Stimulated activated effector memory CD8-positive, alpha-beta T cell treated with anti-CD3 and anti-CD28 coated beads, Interleukin-12 subunit alpha, Interleukin-12 subunit beta, amount 100 ng/mL, for 72 hours (primary cell): ENCODE data around the gene PCDH15.

Experiments
- ATAC-seq: fragments of 150-1000 bp; cut with Tn5 transposase; 2 replicates; pipeline ENCODE4 v1.10.0; 2021
- DNase-seq, 2 donors: peaks; one replicate each; pipeline ENCODE4 v3.0.0; 2021 to 2022; ENCODE audit warnings: low spot score in 2 of 2
- H3K27ac Mint-ChIP-seq: one replicate; pipeline ENCODE4 v1.8.0; 2022; ENCODE audit warnings: mild to moderate bottlenecking, mixed read lengths
- H3K36me3 Mint-ChIP-seq: one replicate; pipeline ENCODE4 v1.8.0; 2022; ENCODE audit warnings: mild to moderate bottlenecking, mixed read lengths
- H3K4me1 Mint-ChIP-seq: one replicate; pipeline ENCODE4 v1.8.0; 2022; ENCODE audit warnings: mixed read lengths
- H3K4me3 Mint-ChIP-seq: one replicate; pipeline ENCODE4 v1.8.0; 2022; ENCODE audit warnings: mild to moderate bottlenecking, mixed read lengths
- H3K9me3 Mint-ChIP-seq: one replicate; pipeline ENCODE4 v1.8.0; 2022; ENCODE audit warnings: mixed read lengths

Gene PCDH15

DNA sequence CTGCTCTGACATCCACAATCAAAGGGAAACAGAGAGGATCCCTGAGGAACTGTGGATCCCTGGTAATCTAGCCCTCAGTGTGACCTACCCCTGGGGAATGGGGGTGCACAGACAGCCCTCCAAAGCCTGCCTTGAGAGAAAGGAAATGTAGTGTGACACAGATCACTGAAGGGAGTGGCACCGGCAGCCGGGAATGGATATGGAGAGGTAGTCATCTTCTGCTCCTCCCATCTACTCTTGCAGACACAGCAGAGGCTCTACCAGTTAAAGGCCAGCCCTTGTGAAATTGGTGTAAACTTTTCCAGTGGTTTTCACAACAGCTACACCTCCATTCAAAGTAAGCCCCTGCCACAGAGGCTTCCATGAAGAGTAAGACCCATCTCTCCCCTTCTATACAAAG is 144.4 kb downstream of the PCDH15 start:
- H3K4me3 Mint-ChIP-seq: no peak overlapping the region
- H3K4me1 Mint-ChIP-seq: no peaks in the 10 kb centered on the region
- ATAC-seq (no peak), DNase-seq (no peak)
- peaks cover 14% of the 10 kb centered on the region for H3K9me3 Mint-ChIP-seq
- no peak overlapping the region for H3K27ac Mint-ChIP-seq
- H3K36me3 Mint-ChIP-seq: no peaks in the 10 kb centered on the region

DNA sequence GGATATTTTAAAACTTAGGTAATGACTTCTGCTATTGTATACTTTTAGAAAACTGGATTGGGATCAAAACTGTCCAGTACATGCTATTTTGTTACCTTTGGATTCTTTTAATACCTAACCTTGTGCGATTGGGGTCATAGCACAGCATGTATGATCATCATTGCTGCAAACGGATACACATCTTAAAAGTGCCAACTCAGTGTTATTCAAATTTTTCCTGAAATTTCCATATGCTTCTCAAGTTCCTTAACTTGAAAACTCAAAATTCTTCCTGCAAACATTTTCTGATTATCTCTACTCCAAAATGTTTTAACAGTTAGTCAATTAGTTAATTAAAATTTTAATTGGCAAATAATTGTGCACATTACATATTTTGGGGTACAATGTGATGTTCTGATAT is 147.5 kb downstream of the PCDH15 start:
- H3K4me3 Mint-ChIP-seq: no peak overlapping the region
- ATAC-seq (no peak), DNase-seq (no peak)
- no peak overlapping the region for H3K27ac Mint-ChIP-seq
- no peaks in the 10 kb centered on the region for H3K36me3 Mint-ChIP-seq
- no peaks in the 10 kb centered on the region for H3K4me1 Mint-ChIP-seq
- peaks cover 22% of the 10 kb centered on the region for H3K9me3 Mint-ChIP-seq

DNA sequence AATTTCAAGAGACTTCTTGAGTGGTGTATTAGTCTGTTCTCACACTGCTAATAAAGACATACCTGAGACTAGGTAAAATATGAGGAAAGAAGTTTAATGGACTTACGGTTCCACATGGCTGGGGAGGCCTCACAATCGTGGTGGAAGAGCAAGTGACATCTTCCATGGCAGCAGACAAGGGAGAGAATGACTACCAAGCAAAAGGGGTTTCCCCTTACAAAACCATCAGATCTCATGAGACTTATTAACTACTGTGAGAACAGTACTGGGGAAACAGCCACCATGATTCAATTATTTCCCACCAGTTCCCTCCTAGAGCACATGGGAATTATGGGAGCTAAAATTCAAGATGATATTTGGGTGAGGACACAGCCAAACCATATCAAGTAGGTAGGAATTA is 150.5 kb downstream of the PCDH15 start:
- no peak overlapping the region for H3K27ac Mint-ChIP-seq
- no peaks in the 10 kb centered on the region for H3K36me3 Mint-ChIP-seq
- no peak for DNase-seq
- H3K4me1 Mint-ChIP-seq: no peaks in the 10 kb centered on the region
- ATAC-seq: no peak
- H3K9me3 Mint-ChIP-seq: peaks cover 15% of the 10 kb centered on the region
- H3K4me3 Mint-ChIP-seq: no peak overlapping the region

DNA sequence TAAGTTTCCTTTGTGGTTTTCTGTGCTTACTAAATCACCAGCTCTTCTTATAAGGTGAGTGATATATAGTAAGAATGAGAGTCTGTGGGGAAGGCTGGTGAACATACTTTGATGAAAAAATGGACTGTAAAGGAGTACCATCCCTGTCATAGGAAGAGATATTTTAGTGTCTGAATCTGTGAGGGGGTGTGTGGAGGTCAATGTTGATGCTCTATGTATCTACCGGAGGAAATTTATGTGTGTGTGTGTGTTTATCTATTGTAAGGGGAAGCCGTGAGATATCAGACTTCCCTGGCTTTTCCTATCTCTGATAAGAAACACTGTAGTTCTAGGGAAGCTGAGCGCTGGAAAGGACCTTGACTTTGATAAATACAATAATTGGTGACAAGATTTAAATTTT is 179.0 kb downstream of the PCDH15 start:
- H3K27ac Mint-ChIP-seq: no peak overlapping the region
- no peaks in the 10 kb centered on the region for H3K36me3 Mint-ChIP-seq

DNA sequence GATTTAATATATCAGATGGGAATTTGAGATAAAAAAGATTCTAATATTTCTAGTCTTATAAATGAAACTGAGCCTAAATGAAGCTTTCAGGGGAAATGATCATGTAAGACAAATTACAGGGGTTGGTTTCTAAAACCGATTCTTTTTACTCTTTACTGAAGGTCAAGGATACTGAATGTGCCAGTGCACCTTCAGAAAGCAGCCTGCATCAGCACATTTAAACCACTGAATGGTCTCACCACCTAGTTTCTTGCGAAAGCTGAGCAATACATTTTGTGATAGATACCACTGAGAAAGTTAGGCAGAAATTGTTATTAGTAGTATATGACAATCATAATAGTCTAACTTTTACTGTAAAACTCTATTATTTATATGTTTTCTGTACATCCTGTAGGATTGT is 180.7 kb downstream of the PCDH15 start:
- peaks cover 11% of the 10 kb centered on the region for H3K9me3 Mint-ChIP-seq
- no peaks in the 10 kb centered on the region for H3K36me3 Mint-ChIP-seq
- ATAC-seq (no peak), DNase-seq (no peak)
- H3K4me1 Mint-ChIP-seq: no peaks in the 10 kb centered on the region
- no peak overlapping the region for H3K4me3 Mint-ChIP-seq
- no peak overlapping the region for H3K27ac Mint-ChIP-seq

More for the DNA sequence above, 179.0 kb downstream of the PCDH15 start:
- Mint-ChIP-seq H3K4me1 (no peaks in the 10 kb centered on the region), H3K9me3 (peaks cover 16% of the 10 kb centered on the region), H3K4me3 (no peak overlapping the region)
- ATAC-seq (no peak), DNase-seq (no peak)

DNA sequence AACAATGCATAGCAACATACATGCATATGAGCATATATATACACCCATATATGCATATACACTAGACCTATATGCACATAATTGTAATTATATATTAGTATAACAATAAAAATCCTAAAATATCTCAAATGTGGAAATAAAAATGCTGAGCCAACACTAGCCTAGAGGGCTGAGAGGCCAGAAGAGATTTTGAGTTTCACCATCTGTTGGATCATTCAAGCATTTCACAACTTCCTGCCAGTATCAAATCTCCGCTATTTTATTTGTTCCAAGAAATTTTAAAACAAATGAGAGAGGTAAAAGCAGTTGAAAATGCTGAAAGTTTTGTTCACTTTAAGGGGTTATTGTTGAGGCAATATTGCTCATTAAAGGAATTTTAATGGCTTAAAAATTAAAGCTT is 187.0 kb downstream of the PCDH15 start:
- Mint-ChIP-seq H3K9me3 (peaks cover 13% of the 10 kb centered on the region), H3K4me3 (no peak overlapping the region), H3K27ac (no peak overlapping the region), H3K36me3 (no peaks in the 10 kb centered on the region), H3K4me1 (no peaks in the 10 kb centered on the region)
- no peak for ATAC-seq
- DNase-seq: no peak

DNA sequence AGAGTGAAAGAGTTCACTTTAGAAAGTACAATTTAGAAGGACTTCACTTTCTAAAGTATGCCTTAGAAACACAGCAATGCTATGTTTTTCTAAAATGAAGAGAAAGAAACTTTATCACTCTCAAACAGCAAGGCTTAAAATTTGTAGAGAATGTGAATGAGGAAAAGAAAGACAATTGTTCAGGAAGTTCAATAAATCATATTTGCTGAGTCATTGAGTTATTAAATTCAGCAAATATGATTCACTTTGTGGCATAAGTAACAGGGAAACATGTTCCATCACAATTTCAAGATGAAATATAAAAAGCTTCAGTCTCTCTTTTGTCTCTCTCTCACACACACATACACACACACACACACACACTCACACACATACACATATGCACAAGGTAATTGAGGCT is 187.9 kb downstream of the PCDH15 start:
- Mint-ChIP-seq H3K36me3 (no peaks in the 10 kb centered on the region), H3K27ac (no peak overlapping the region), H3K4me3 (no peak overlapping the region), H3K4me1 (no peaks in the 10 kb centered on the region), H3K9me3 (peaks cover 13% of the 10 kb centered on the region)
- no peak for ATAC-seq
- DNase-seq: no peak

DNA sequence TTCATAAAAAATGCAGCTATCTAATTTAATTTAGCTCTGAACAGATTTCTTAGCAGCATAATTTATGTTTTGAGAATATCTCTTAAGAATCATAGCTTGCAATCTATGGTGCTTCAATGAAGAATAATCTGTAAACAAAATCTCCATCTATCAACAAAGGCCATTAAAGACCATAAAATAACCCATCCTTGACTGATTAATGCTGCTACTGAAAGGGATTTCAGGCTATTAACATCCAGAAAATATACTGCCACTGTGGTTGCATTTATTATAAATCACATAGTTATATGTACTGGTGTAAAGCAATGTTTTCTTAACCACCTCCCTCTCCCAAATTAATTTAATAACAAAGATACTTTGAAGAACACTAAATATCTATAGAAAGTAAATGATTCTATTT is 191.6 kb downstream of the PCDH15 start:
- H3K36me3 Mint-ChIP-seq: no peaks in the 10 kb centered on the region
- no peak overlapping the region for H3K4me3 Mint-ChIP-seq
- DNase-seq: no peak
- H3K9me3 Mint-ChIP-seq: peaks cover 16% of the 10 kb centered on the region
- no peak overlapping the region for H3K27ac Mint-ChIP-seq
- H3K4me1 Mint-ChIP-seq: no peaks in the 10 kb centered on the region
- no peak for ATAC-seq

DNA sequence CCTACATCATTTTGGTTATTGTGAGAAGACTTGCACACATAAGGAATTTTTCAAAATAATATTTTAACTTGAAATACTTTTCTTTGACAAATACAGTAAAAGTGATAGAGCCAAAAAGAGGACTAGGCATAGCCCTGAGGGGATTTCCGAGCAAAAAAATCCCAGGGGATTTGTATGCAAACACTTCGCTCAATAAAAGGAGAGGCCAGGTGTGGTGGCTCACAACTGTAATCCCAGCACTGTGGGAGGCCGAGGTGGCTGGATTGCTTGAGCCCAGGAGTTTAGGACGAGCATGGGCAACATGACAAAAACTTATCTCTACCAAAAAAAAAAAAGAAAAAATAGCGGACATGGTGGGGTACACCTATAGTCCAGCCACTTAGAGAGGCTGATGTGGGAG is 193.0 kb downstream of the PCDH15 start:
- Mint-ChIP-seq H3K9me3 (peaks cover 25% of the 10 kb centered on the region), H3K27ac (no peak overlapping the region), H3K36me3 (no peaks in the 10 kb centered on the region), H3K4me3 (no peak overlapping the region), H3K4me1 (no peaks in the 10 kb centered on the region)
- ATAC-seq (no peak), DNase-seq (no peak)

DNA sequence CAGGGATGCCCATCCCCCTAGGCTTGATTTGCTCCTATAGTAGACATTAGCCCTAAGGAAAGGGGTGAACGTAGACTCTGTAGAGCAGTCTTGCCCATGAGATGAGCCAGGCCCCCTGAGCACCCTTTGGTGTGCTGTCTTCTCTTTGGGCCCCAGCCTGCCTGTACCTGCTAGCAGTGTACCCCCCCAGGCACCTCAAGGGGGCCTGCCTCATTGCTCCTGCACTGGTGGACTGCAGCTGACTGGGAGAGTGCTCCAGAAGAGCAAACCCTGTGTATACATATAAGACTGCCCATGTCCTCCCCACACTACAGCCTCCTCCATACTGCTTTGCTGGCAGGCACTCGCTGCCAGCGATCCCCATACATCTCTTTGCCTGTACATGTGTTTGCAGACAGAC is 206.7 kb downstream of the PCDH15 start:
- no peak for ATAC-seq
- Mint-ChIP-seq H3K4me3 (no peak overlapping the region), H3K27ac (no peak overlapping the region), H3K4me1 (no peaks in the 10 kb centered on the region), H3K9me3 (peaks cover 30% of the 10 kb centered on the region), H3K36me3 (no peaks in the 10 kb centered on the region)
- DNase-seq: no peak

DNA sequence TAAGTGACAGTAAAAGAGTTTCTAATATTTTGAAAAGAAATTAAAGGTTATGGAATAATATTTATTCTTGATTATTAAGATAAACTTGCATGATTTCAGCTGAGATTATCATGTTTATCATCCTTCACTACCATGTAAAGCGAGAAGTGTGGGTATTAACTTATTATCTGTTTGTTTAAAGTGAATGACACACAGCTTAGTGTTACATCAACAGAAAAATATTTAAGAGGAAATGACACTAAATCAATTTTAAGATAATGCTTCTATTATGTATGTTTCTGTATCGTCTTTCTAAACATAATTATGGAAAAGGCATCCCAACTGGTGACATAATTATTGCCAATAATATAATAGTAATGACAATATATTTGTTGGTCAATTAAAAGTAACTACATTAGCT is 213.1 kb downstream of the PCDH15 start:
- Mint-ChIP-seq H3K36me3 (no peaks in the 10 kb centered on the region), H3K9me3 (peaks cover 15% of the 10 kb centered on the region), H3K4me1 (no peaks in the 10 kb centered on the region), H3K4me3 (no peak overlapping the region), H3K27ac (no peak overlapping the region)
- ATAC-seq (no peak), DNase-seq (no peak)

DNA sequence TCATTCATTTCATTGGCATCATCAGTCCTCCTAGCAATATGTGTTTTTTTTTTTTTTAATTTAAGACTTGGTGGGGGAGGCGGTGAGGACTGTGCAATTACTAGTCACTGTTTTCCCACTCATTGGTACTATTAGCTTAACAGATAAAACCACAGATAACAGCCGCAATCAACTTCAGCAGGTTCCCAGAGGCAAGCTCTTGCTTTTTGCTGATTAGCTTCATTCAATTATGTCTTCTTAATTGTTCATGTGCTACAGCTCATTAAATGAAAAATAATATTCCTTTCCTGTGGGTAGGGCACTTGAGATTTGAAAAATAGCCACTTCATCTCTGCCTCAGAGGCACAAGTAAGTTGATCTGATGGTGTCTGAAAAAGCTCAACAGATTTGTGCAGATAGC is 215.5 kb downstream of the PCDH15 start:
- Mint-ChIP-seq H3K36me3 (no peaks in the 10 kb centered on the region), H3K27ac (no peak overlapping the region), H3K4me1 (no peaks in the 10 kb centered on the region), H3K4me3 (no peak overlapping the region), H3K9me3 (peaks cover 11% of the 10 kb centered on the region)
- no peak for DNase-seq
- ATAC-seq: no peak

DNA sequence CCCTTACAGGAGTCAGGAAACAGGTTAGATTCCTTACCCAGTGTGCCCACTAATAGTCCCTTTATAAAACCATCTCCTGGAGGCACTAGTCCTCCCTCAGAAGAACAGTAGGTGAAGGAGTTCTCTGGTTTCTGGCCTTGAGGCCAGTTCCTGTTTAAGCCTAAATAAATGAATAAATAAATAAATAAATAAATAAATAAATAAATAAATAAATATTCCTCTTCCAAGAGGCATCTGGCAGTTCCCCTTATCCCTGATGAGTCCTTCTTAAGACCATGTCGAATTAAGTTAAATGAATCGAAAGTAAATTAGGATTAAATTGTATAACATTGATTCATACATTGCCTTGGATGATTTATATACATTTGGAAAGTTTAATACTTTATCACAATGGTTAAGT is 223.3 kb downstream of the PCDH15 start:
- H3K4me1 Mint-ChIP-seq: no peaks in the 10 kb centered on the region
- no peak overlapping the region for H3K4me3 Mint-ChIP-seq
- no peak overlapping the region for H3K27ac Mint-ChIP-seq
- no peaks in the 10 kb centered on the region for H3K36me3 Mint-ChIP-seq
- peaks cover 14% of the 10 kb centered on the region for H3K9me3 Mint-ChIP-seq
- ATAC-seq (no peak), DNase-seq (no peak)

DNA sequence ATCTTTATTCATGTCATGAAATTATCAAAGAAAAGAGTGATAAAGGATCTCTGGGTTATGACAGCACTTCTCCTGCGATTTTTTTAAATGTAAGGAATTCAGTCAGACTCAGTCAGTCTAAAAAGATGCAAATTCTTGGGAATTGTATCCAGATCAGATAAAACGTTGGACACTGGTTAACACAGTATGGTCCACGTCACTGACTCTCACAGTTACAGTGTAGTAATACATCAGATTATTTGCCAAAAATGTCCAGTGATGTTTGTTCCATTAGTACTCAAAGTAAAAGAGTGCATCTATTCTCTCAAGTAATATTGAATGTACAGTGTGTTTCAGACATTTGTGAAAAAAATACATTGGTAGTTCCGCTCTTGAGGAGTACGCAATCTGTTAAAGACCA is 224.5 kb downstream of the PCDH15 start:
- DNase-seq (no peak), ATAC-seq (no peak)
- Mint-ChIP-seq H3K4me1 (no peaks in the 10 kb centered on the region), H3K36me3 (no peaks in the 10 kb centered on the region), H3K4me3 (no peak overlapping the region), H3K27ac (no peak overlapping the region), H3K9me3 (peaks cover 14% of the 10 kb centered on the region)

DNA sequence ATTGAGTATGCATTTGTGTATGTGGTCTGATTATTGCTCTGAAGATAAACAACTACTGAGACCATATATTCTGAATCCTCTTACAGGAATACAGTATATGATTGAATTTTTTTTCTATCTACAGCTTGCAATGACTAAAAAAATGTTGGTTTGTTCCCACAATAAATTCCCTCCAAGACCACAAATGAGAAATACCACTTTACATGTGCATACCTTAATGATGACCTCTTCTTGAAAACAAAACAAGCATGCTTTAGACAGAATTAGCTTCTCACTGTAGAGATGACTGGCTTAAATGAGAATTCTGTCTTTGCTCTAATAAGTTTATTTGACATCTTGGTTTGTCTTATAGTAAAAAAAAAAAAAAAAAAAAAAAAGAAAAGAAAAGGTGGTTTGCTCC is 241.5 kb downstream of the PCDH15 start:
- Mint-ChIP-seq H3K27ac (no peak overlapping the region), H3K9me3 (peaks cover 11% of the 10 kb centered on the region), H3K4me3 (no peak overlapping the region), H3K36me3 (no peaks in the 10 kb centered on the region), H3K4me1 (no peaks in the 10 kb centered on the region)
- no peak for ATAC-seq
- no peak for DNase-seq

DNA sequence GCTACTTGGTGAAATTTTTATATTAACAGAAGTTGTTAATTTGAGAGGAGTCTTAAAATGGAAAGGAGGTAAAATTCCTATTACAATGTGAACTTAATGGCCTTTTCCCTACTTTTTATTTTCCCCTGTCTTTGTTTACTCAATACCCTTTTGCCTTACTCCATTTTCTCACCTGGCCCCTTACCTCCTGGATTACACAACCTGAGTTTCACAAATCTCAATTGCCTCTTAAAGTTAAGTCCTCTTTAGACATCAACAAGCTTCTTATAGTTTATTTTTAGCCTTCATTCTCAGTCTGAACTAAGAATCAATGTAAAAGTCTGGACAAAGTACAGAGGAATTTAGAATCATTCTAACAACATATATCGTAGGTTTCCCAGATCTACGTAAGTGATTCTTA is 247.0 kb downstream of the PCDH15 start:
- Mint-ChIP-seq H3K36me3 (no peaks in the 10 kb centered on the region), H3K4me3 (no peak overlapping the region), H3K9me3 (peaks cover 12% of the 10 kb centered on the region), H3K27ac (no peak overlapping the region), H3K4me1 (no peaks in the 10 kb centered on the region)
- DNase-seq: no peak
- ATAC-seq: no peak

DNA sequence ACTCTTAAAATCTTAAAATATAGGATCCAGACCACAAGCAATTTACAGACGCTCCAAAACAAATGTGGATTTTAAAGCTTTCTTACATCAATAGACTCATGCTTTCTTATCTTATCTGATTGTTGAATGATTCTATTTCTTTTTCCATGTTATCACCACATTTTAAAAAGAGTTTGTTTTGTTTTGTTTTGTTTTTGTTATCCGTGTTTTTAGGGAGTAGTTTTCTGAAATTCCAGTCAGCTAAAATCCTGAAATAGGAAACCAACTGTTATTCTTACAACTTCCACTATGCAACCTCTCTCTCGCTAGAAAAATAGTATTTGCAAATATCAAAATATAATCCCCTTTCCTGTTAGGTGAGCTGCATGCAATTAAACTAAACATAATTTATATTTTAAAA is 251.0 kb downstream of the PCDH15 start:
- Mint-ChIP-seq H3K4me3 (no peak overlapping the region), H3K4me1 (no peaks in the 10 kb centered on the region), H3K27ac (no peak overlapping the region), H3K36me3 (no peaks in the 10 kb centered on the region), H3K9me3 (peaks cover 6% of the 10 kb centered on the region)
- DNase-seq: no peak
- no peak for ATAC-seq
